CD14-positive monocyte (primary cell): ENCODE measurements around the gene MORN5. TPM values are rescaled to one million over a fixed set of nuclear protein-coding genes. Genes with fewer than 3 reads are reported as not detected.

Experiments used
- DNase-seq, 3 donors: peaks; one replicate each; pipeline ENCODE4 v3.0.0-alpha.2; 2011 to 2022
- H2AFZ ChIP-seq: 2 replicates; pipeline ENCODE4 v1.6.0; 2012; ENCODE audit warnings: mild to moderate bottlenecking, low read depth, low read length, inconsistent platforms; ENCODE audit not compliant: insufficient read depth, poor library complexity, severe bottlenecking
- H3K27ac ChIP-seq, 2 donors: 1 replicate in 1 of 2; 2 replicates in 1 of 2; pipeline ENCODE4 v1.5.1; 2012 to 2013; ENCODE audit warnings: low read length in 2 of 2, control low read depth in 1 of 2, inconsistent platforms in 1 of 2, low read depth in 1 of 2, mild to moderate bottlenecking in 1 of 2
- H3K27me3 ChIP-seq, 2 donors: one replicate each; pipeline versions ENCODE4 v1.6.0 to v1.6.1; 2011 to 2013; ENCODE audit warnings: low read length in 2 of 2; ENCODE audit not compliant: control insufficient read depth in 2 of 2, insufficient read depth in 2 of 2
- H3K36me3 ChIP-seq, 2 donors: replicated peaks in 1 of 2; 1 replicate in 1 of 2; 2 replicates in 1 of 2; pipeline versions ENCODE4 v1.5.1 to v1.6.1; 2012 to 2013; ENCODE audit warnings: low read length in 2 of 2, control low read depth in 1 of 2, inconsistent platforms in 1 of 2, mild to moderate bottlenecking in 1 of 2; ENCODE audit not compliant: insufficient read depth in 2 of 2, control insufficient read depth in 1 of 2
- H3K4me1 ChIP-seq, 2 donors: 1 replicate in 1 of 2; 2 replicates in 1 of 2; pipeline versions ENCODE4 v1.5.1 to v1.6.1; 2012 to 2013; ENCODE audit warnings: low read length in 2 of 2, control low read depth in 1 of 2, inconsistent platforms in 1 of 2, mild to moderate bottlenecking in 1 of 2, moderate library complexity in 1 of 2; ENCODE audit not compliant: insufficient read depth in 2 of 2, control insufficient read depth in 1 of 2
- H3K4me2 ChIP-seq: replicated peaks from 2 replicates; pipeline ENCODE3; 2012; ENCODE audit warnings: low read length, moderate library complexity, mild to moderate bottlenecking; ENCODE audit not compliant: poor library complexity, severe bottlenecking; ENCODE audit errors: extremely low read depth
- H3K4me3 ChIP-seq, 3 experiments: fragments of 200-600 bp in 1 of 3; sonication (generic) in 1 of 3; replicated peaks in 1 of 3; 1 replicate in 2 of 3; 2 replicates in 1 of 3; pipeline ENCODE4 v1.5.1; 2011 to 2013; ENCODE audit warnings: low read length in 3 of 3, mild to moderate bottlenecking in 3 of 3, control low read depth in 2 of 3, low read depth in 2 of 3, inconsistent platforms in 1 of 3, moderate library complexity in 1 of 3
- H3K79me2 ChIP-seq: 2 replicates; pipeline ENCODE4 v1.6.0; 2012; ENCODE audit warnings: mild to moderate bottlenecking, control low read depth, inconsistent platforms, low read length, moderate library complexity; ENCODE audit not compliant: insufficient read depth
- H3K9ac ChIP-seq: 2 replicates; pipeline ENCODE4 v1.6.0; 2017; ENCODE audit warnings: low read length, mild to moderate bottlenecking; ENCODE audit not compliant: insufficient read depth, poor library complexity, severe bottlenecking
- H3K9me3 ChIP-seq, 2 donors: replicated peaks in 1 of 2; 1 replicate in 1 of 2; 2 replicates in 1 of 2; pipeline versions ENCODE4 v1.5.1 to v1.6.1; 2012 to 2013; ENCODE audit warnings: low read length in 2 of 2, control low read depth in 1 of 2; ENCODE audit not compliant: control insufficient read depth in 1 of 2, insufficient read depth in 1 of 2
- H4K20me1 ChIP-seq: 2 replicates; pipeline ENCODE4 v1.6.0; 2012; ENCODE audit warnings: mild to moderate bottlenecking, low read length, control low read depth, moderate library complexity; ENCODE audit not compliant: insufficient read depth
- H3K27ac Mint-ChIP-seq, 7 donors: one replicate each; pipeline ENCODE4 v1.8.0; 2020; ENCODE audit warnings: mild to moderate bottlenecking in 7 of 7, mixed read lengths in 7 of 7, moderate library complexity in 6 of 7, inconsistent platforms in 2 of 7
- H3K27me3 Mint-ChIP-seq, 3 donors: one replicate each; pipeline ENCODE4 v1.8.0; 2021 to 2022; ENCODE audit warnings: low read depth in 3 of 3, mild to moderate bottlenecking in 3 of 3, mixed read lengths in 3 of 3, moderate library complexity in 3 of 3, inconsistent platforms in 1 of 3
- H3K36me3 Mint-ChIP-seq, 2 donors: one replicate each; pipeline ENCODE4 v1.8.0; 2020; ENCODE audit warnings: mixed read lengths in 2 of 2, inconsistent platforms in 1 of 2, mild to moderate bottlenecking in 1 of 2
- H3K4me1 Mint-ChIP-seq: one replicate; pipeline ENCODE4 v1.8.0; 2020; ENCODE audit warnings: mild to moderate bottlenecking, mixed read lengths
- H3K4me3 Mint-ChIP-seq, 2 donors: one replicate each; pipeline ENCODE4 v1.8.0; 2020; ENCODE audit warnings: mild to moderate bottlenecking in 2 of 2, mixed read lengths in 2 of 2, moderate library complexity in 1 of 2
- H3K9me3 Mint-ChIP-seq, 7 donors: one replicate each; pipeline ENCODE4 v1.8.0; 2020 to 2022; ENCODE audit warnings: mixed read lengths in 7 of 7, mild to moderate bottlenecking in 6 of 7, moderate library complexity in 6 of 7, inconsistent platforms in 2 of 7
- WGBS: methylation state at CpG from one replicate; pipeline ENCODE4 v1.1.5; 2013; ENCODE audit warnings: missing lambda C conversion rate; ENCODE audit not compliant: insufficient coverage; 5-methylcytosine and 5-hydroxymethylcytosine counted together
- intact Hi-C, 2 donors: fragments of 100-400 bp; cut with micrococcal nuclease; formaldehyde crosslinking; loops; one replicate each; pipeline versions ENCODE4 v1.15.0 to v1.15.1; 2023
- polyA plus RNA-seq, 3 donors: library from polyadenylated mRNA; depleted of rRNA in 1 of 3; unstranded in 2 of 3; stranded (reverse) in 1 of 3; fragments of 300-500 nt in 2 of 3; fragments of >200 nt in 1 of 3; fragmentation: Illumina TruSeq in 2 of 3; gene quantifications; 1 replicate in 2 of 3; 2 replicates in 1 of 3; pipeline ENCODE4 v1.2.3, GENCODE V29; 2012 to 2021
- TF ChIP-seq, protein P1 (sequence below): fragments of 200-600 bp; IDR thresholded peaks from one replicate; pipeline ENCODE4 v1.8.0; 2022; ENCODE audit warnings: antibody characterized with exemption, mild to moderate bottlenecking

The MORN5 gene
- polyA plus RNA-seq, 3 donors = not detected

DNA sequence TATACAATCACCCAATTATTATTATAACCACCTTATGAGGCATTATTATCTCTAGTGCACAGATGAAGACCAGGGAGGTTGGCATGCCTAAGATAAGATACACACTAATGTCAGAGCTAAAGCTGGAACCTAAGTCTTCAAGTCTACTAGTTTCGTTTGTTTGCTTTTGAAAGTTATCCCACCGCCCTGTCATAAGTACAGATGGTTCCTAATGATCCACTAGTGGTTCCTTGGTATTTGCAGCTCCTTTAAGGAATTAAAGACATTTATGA is 14.2 kb upstream of the MORN5 start:
- Histone ChIP-seq H4K20me1 (peaks cover 7% of the 10 kb centered on the region), H3K79me2 (no peaks in the 10 kb centered on the region), H3K36me3 (peaks cover 59 to 87% of the 10 kb centered on the region in 2 donors), H3K4me1 (no peaks in the 10 kb centered on the region), H3K4me3 (no peak overlapping the region), H3K27ac (no peak overlapping the region), H3K9me3 (no peaks in the 10 kb centered on the region), H3K27me3 (no peaks in the 10 kb centered on the region), H2AFZ (no peak overlapping the region), H3K9ac (no peak overlapping the region), H3K4me2 (no peak overlapping the region)
- TF ChIP-seq, protein P1, sequence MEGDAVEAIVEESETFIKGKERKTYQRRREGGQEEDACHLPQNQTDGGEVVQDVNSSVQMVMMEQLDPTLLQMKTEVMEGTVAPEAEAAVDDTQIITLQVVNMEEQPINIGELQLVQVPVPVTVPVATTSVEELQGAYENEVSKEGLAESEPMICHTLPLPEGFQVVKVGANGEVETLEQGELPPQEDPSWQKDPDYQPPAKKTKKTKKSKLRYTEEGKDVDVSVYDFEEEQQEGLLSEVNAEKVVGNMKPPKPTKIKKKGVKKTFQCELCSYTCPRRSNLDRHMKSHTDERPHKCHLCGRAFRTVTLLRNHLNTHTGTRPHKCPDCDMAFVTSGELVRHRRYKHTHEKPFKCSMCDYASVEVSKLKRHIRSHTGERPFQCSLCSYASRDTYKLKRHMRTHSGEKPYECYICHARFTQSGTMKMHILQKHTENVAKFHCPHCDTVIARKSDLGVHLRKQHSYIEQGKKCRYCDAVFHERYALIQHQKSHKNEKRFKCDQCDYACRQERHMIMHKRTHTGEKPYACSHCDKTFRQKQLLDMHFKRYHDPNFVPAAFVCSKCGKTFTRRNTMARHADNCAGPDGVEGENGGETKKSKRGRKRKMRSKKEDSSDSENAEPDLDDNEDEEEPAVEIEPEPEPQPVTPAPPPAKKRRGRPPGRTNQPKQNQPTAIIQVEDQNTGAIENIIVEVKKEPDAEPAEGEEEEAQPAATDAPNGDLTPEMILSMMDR = no peak
- Mint-ChIP-seq H3K4me1 (peaks cover 3% of the 10 kb centered on the region), H3K27ac (peak overlapping the region in 1 of 7 donors; percentile 33), H3K36me3 (peaks cover 63 to 81% of the 10 kb centered on the region in 2 donors), H3K27me3 (no peaks in the 10 kb centered on the region), H3K9me3 (peaks cover 0 to 1% (median 0%) of the 10 kb centered on the region in 7 donors), H3K4me3 (no peak overlapping the region)
- DNase-seq = no peak
- intact Hi-C loops = no loop called here
- no CpG with 5 or more reads among the region's 2 CpGs for WGBS

DNA sequence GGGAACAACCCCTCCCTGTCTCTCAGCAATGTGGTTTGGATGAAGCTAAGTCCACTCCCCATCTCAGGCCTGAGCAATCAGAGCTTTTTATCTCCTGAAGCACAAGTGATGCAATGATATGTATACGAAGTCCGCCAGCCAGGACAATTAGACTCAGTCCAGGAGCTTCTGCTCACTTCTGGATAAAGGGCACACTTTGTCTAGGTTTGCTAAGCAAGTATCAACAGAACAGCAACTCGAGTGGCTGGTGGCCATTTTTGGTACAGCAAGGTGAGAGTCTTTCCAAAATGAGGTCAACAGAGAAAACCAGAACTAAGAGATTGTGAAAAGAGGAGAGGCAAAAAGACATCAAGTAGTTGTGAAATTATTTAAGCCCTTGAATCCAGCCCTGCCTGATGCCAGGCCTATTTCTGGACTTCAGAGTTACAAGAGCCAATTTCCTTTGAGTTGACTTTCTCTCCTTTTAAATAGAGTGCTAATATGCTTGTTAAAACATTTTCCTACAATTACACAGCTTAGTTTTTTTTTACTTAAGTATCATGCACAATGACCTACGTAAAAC is 8.4 kb upstream of the MORN5 start:
- peaks cover 43 to 55% of the 10 kb centered on the region in 2 donors for H3K36me3 Mint-ChIP-seq
- no peaks in the 10 kb centered on the region for H3K27me3 Mint-ChIP-seq
- H3K9me3 Mint-ChIP-seq = no peaks in the 10 kb centered on the region
- no peaks in the 10 kb centered on the region for H3K9me3 ChIP-seq
- H3K4me2 ChIP-seq = no peak overlapping the region
- no peak for DNase-seq
- WGBS = 90% methylated on average over 3 of the region's 4 CpGs
- no peaks in the 10 kb centered on the region for H3K27me3 ChIP-seq
- peaks cover 23 to 58% of the 10 kb centered on the region in 2 donors for H3K36me3 ChIP-seq
- no peaks in the 10 kb centered on the region for H3K4me1 ChIP-seq
- no peak overlapping the region for H2AFZ ChIP-seq
- no peak overlapping the region for H3K9ac ChIP-seq
- TF ChIP-seq, protein P1 = no peak
- peak overlapping the region in 1 of 7 donors; percentile 1 for H3K27ac Mint-ChIP-seq
- H3K4me1 Mint-ChIP-seq = peaks cover 10% of the 10 kb centered on the region
- intact Hi-C loops = no loop called here
- no peak overlapping the region for H3K27ac ChIP-seq
- peaks cover 20% of the 10 kb centered on the region for H3K79me2 ChIP-seq
- peaks cover 29% of the 10 kb centered on the region for H4K20me1 ChIP-seq
- no peak overlapping the region for H3K4me3 Mint-ChIP-seq
- H3K4me3 ChIP-seq = no peak overlapping the region
